HT-29 (cell line): ENCODE results near the gene HM13. TPM values are rescaled to one million over a fixed set of nuclear protein-coding genes. Genes with fewer than 3 reads are reported as not detected.
A peak's percentile ranks its signal among the peaks of the same experiment; 100 is the strongest.
"Not testable (repeated sequence)": the region's sequence is repeated elsewhere in the genome, so short reads cannot be mapped to it uniquely, and the experiment has no call there.

Experiments
- DNase-seq: peaks from one replicate; pipeline ENCODE4 v3.0.0-alpha.2; 2015; ENCODE audit warnings: low spot score
- total RNA-seq: library from RNA; depleted of rRNA; stranded (reverse); fragments of >200 nt; shearing (Covaris generic); gene quantifications from 2 replicates; pipeline ENCODE4 v1.2.3, GENCODE V29; 2014

The HM13 gene
- total RNA-seq, 1 experiment from 2014 or later: 115 TPM

DNA sequence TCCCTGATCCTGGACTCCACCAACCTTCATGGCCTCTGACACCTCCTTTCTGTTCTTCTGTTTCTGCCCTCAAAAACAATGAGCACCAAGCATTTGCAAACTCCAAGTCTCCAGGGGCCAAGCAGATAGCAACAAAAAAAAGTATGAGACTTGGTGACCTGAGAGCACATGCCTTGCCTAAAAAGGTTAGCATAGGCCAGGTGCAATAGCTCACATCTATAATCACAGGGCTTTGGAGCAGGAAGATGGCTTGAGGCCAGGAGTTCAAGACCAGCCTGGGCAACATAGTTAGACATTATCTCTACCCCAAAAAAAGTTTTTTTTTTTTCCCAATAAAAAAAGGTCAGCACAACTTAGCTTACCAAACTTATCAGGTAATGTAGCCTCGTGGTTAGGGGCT, 13.7 kb upstream of the HM13 start:
- no peak for DNase-seq

DNA sequence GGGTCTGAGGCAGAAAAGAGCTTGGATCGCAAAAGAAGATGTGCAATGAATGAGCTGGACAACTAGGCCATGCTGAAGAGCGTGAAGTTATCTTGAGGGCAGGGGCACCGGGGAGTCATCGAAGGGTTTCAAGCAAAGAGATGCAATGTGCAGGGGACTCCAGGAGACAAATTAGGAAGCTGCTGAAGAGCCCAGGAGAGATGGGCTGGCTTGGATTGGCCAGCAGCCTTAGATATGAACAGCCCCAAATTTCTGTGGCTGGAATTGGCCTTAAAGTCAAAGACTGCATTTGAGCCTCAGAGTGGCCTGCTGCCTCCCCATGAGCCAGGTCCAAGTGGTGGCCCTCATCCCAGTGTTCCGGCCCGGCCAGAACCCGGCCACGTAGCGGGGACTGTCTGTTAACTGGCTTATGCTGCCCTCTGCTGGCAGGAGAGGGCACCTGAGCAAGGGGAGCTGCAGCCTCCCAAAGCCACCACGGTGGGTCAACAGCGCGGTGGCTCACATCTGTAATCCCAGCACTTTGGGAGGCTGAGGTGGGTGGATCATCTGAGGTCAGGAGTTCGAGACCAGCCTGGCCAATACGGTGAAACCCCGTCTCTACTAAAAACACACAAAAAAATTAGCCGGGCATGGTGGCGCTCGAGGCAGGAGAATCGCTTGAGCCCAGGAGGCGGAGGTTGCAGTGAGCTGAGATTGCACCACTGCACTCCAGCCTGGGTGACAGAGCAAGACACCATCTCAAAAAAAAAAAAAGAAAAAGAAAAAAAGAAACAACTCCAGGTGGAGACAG, 11.2 kb upstream of the HM13 start:
- peak; percentile 93 for DNase-seq

DNA sequence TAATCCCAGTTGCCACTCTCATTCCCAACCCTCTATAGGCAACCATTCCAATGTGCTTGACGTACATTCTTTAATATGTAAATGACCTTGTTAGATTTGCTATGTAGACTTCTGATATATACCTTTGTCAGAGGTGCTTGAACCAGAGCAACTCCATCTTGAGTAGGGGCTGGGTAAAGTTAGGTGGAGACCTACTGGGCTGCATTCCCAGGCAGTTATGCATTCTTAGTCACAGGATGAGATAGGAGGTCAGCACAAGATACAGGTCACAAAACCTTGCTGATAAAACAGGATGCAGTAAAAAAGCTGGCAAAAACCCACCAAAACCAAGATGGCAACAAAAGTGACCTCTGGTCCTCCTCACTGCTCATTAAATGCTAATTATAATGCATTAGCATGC, 8.3 kb upstream of the HM13 start:
- DNase-seq: no peak

DNA sequence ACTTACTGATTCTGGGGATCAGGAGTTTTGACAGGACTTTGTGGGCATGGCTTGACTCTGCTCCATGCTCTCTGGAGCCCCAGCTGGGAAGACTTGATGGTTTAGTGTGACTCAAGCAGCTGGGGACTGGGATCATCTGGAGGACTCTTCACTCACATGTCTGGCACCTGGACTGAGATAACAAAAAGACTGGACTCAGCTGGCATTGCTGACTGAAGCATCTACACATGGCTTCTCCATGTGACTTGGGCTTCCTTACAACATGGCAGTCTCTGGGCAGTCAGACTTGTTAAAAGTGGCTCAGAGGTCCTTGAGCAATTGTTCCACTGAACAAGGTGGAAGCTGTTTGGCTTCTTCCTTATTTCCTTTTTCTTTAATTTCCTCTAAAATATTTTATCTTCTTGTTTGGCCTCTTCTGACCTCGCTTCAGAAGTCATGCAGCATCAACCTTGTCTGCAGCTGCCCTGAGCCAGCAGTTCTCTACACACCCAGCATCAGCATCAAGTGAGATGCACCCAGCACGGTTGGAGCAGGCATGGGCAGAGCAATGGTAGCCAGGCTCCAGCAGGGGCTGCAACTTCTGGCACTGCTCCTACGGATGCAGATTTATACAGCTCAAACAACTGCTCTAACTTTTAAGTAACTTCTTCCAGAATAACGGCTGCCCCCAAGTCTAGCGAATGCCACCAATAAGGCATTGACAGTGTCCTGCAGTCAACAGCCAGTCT, 5.6 kb upstream of the HM13 start:
- no peak for DNase-seq

DNA sequence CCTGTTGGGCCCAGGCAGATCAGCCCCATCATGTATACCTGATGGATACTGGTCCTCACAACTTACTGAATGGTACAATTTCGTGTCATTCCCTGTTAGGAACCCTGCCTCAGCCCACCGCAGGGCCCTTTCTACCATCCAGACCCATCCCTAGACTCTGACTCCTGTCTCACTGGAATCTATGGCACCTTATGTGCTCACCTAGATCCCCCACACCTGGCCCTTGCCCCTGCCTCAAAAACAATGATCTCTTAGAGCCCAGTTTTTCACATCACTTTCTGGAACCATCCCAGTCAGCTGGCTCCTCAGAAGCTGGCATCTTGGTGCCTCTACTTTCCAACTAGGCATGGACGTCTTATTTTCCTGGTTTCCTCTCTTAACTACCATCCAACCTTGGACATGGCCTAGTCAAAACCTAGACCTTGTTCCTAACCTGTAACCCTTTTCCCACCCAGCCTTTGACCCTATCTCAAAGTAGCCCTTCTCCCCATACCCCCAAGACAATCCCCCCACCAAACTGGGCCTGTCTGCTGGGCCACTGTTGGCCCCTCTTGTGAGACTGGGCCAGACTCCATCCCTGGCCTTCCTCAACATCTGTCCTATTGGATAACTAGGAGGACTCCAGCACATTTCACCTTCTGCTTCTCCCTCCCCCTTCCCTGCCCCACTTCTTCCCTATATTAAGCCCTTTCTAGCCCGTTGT, 981 bp downstream of the HM13 start:
- DNase-seq: peak; percentile 37

- DNase-seq: no peak
Observed at GRCh38 chr20:31515775-31516107, 1.5 kb downstream of the HM13 start.

DNA sequence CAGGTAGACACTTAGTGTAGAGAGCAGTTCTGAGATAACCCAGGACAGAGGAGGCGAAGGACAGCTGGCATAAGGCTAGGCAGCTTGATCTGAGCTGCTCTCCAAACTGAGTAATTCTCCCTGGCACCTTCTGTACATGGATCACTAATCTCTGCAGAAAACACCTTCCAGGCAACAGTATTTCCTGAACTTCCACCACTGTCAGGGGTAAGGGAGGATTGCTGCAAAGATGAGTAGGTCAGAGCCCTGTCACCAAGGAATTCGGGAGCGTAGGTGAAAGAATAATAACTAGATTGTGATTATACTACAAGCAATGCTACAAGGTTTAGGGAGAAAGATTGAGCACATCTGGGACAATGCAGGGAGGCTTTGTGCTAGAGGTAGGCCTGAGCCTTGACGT, 1.9 kb downstream of the HM13 start:
- no peak for DNase-seq

DNA sequence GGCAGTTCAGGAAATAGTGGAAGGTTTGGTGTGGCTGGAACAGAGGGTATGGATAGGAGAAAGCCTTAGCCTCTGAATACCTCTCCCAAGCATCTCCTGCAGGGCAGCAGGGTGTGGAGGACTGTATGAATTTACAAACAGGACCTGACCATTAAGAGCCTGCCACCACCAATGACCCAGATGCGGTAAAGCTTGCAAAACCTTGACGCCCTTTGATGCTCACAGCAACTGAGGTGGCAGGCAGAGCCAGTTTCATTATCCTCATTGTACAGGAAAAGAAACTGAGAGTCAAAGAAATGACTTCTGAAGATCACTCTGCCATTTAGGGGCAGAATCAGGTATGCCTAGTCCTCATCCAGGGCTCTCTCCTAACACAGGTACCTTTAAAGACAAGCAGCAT, 2.4 kb downstream of the HM13 start:
- DNase-seq: no peak

DNA sequence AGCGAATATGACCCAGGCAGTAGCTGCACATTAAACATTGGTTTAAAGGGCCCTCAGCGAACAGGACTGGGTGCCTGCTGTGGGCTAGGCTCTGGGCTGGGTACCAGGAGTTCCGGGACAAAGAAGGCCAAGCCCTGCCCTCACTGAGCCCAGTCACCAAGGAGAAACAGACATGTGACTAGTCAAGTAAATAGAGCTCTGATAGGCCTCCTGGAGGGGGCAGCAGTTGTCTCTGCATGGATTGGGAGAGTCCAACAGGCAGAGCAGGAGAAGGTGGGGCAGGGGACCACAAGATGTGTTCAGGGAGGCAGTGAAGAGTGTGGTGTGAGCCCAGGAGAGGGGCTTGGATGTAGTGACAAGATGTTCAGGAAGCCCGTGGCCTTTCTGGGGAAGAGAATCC, 3.1 kb downstream of the HM13 start:
- peak; percentile 54 for DNase-seq

DNA sequence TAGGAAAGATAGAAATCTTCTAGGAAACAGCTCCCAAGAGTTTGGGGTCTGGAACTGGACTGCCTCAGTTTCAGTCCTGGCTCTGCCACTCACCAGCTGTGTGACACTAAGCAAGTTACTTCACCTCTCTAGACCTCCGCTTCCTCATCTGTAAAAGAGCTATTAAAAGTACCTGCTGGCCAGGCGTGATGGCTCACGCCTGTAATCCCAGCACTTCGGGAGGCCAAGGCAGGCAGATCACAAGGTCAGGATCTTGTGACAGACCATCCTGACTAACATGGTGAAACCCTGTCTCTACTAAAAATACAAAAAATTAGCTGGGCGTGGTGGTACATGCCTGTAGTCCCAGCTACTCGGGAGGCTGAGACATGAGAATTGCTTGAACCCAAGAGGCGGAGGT, 7.0 kb downstream of the HM13 start:
- not testable (repeated sequence) for DNase-seq

DNA sequence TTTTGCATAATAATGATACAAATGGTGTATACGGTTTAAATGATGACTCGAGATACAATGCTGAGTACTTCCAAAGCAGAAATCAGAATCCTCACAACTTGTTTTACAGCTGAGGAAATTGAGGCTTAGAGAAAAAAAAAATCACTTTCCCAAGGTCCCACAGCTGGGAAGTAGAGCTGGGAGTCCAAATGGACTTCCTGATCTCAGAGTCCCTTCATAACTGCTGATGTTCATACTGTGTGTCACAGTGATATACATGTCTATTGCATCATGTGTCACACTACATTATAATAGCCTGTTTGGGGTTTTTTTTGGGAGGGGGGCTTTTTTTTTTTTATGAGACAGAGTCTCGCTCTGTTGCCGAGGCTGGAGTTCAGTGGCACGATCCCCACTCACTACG, 8.5 kb downstream of the HM13 start:
- no peak for DNase-seq

- DNase-seq: no peak
Observed at GRCh38 chr20:31523361-31524283, 9.4 kb downstream of the HM13 start.

DNA sequence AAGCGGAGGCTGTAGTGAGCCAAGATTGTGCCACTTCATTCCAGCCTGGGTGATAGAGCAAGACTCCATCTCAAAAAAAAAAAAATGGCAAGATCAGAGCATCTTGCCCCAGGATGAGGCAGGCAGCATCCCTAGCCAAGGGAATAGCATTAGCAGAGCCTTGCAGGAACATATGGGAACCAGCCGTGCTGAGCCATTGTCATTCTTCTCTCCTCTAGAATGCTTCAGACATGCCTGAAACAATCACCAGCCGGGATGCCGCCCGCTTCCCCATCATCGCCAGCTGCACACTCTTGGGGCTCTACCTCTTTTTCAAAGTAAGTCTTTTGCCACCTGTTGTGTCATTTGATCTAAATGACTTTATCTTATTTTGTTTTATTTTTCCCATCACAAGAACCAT, 13.0 kb downstream of the HM13 start:
- DNase-seq: no peak

- no peak for DNase-seq
Observed at GRCh38 chr20:31535298-31535697, 21.1 kb downstream of the HM13 start.

DNA sequence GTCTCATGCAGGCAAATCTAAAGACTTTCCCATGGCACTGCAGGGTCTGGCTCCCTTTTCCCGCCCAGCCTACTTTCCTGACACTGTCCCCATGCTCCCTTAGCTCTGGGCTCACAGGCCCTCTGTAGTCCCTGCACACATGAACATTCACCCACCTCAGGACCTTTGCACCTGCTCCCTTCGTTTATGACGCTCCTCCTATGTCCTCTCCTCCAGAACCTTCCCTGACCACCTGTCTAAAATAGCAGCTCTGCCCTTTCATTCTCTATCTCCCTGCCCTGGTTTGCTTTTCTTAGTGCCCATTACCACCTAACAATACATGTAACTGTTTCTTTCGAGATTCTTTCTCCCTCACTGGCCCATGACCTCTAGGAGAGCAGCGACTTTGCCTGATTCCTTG, 22.3 kb downstream of the HM13 start:
- no peak for DNase-seq

DNA sequence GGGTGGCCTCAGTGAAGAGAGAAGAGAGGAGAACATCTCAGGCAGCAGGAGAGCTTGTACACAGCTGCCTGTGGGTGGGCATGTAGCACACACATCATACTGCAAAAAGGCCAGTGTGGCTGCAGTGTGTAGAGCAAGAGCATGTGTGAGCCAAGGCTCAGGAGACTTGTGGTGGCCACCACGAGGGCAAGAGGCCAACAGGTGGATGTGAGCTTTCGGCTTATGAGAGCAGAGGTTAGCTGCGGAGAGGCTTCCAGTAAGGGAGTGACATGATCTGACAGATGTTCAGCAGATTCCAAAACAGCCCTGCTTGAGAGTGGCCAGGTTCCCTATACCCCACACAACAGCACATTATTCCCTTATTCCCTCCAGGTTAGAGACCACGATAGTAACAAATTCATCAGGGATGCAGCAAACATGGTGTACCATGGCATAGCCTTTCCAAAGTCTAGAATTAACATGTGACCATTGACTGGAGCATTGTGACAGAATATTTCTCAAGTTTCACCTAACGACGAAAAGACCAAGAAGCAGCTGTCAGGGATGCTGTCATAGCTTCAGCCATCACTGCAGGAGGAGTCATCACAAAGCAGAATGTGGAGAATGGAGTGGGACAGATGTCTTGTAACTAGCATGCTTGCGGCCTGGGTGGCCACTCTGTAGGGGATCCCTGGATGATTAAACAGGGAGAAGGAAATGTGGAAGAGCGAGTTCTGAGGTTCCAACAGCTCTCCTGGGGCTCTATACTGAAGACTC, 23.1 kb downstream of the HM13 start:
- DNase-seq: no peak

- DNase-seq: no peak
Observed at GRCh38 chr20:31537890-31538289, 23.6 kb downstream of the HM13 start.

- DNase-seq: no peak
Observed at GRCh38 chr20:31538326-31538725, 24.1 kb downstream of the HM13 start.

DNA sequence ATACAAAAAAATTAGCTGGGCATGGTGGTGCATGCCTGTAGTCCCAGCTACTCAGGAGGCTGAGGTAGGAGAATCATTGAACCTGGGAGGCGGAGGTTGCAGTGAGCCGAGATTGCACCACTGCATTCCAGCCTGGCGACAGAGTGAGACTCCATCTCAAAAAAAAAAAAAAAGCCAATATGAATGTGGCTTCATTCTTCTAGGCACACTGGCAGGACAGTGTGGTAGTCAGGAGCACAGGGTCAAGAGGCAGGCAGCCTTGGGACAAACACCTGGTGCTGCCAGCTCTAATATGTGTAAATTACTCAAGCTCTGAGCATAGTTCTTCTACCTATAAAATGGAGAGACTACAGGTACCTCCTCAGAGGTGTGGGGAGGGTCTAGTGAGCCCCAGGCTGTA, 25.4 kb downstream of the HM13 start:
- DNase-seq: not testable (repeated sequence)

- DNase-seq: no peak
Observed at GRCh38 chr20:31540406-31540805, 26.2 kb downstream of the HM13 start.
